Occipital lobe (tissue), 2 donors: Measurements from ENCODE around the gene ADO. TPM values are rescaled to one million over a fixed set of nuclear protein-coding genes. Genes with fewer than 3 reads are reported as not detected.
"Not testable (repeated sequence)": the region's sequence is repeated elsewhere in the genome, so short reads cannot be mapped to it uniquely, and the experiment has no call there.

Source experiments
- DNase-seq: peaks from one replicate; lab custom pipeline; 2025; lab: John Stamatoyannopoulos, UW
- total RNA-seq: library from RNA; depleted of rRNA; stranded (reverse); fragments of >200 nt; gene quantifications from one replicate; pipeline ENCODE4 v1.2.3, GENCODE V29; 2014

The ADO gene
- 38.7 TPM for total RNA-seq

GRCh38 chr10:62804356-62805230 is at the start of gene ADO:
TSS of gene ADO (plus strand) at chr10:62804720. CDS start at chr10:62805060, 340 bp downstream.
- DNase-seq: peak; percentile 87

GRCh38 chr10:62754963-62755362 is 49.6 kb upstream of the ADO start:
- DNase-seq: no peak

GRCh38 chr10:62755662-62756653 is 48.6 kb upstream of the ADO start:
- DNase-seq: no peak

- no peak for DNase-seq
These were observed 44.8 kb upstream of the ADO start for GRCh38 chr10:62759599-62760175.

- DNase-seq: no peak
These were observed 44.1 kb upstream of the ADO start for GRCh38 chr10:62760401-62760800.

- no peak for DNase-seq
These were observed 43.4 kb upstream of the ADO start for GRCh38 chr10:62761115-62761514.

- no peak for DNase-seq
These were observed 41.4 kb upstream of the ADO start for GRCh38 chr10:62763155-62763554.

GRCh38 chr10:62764011-62764410 is 40.5 kb upstream of the ADO start:
- no peak for DNase-seq

- DNase-seq: no peak
These were observed 38.8 kb upstream of the ADO start for GRCh38 chr10:62765726-62766125.

GRCh38 chr10:62766386-62766785 is 38.1 kb upstream of the ADO start:
- DNase-seq: no peak

GRCh38 chr10:62769574-62770242 is 34.8 kb upstream of the ADO start:
- DNase-seq: no peak

GRCh38 chr10:62772186-62772974 is 32.1 kb upstream of the ADO start:
- no peak for DNase-seq

- no peak for DNase-seq
These were observed 26.4 kb upstream of the ADO start for GRCh38 chr10:62778125-62778524.

- no peak for DNase-seq
These were observed 24.9 kb upstream of the ADO start for GRCh38 chr10:62779487-62780248.

- DNase-seq: not testable (repeated sequence)
These were observed 20.0 kb upstream of the ADO start for GRCh38 chr10:62784537-62784936.

- not testable (repeated sequence) for DNase-seq
These were observed 16.2 kb upstream of the ADO start for GRCh38 chr10:62788285-62788684.

- DNase-seq: no peak
These were observed 15.6 kb upstream of the ADO start for GRCh38 chr10:62788861-62789467.

GRCh38 chr10:62790019-62790555 is 14.4 kb upstream of the ADO start:
- no peak for DNase-seq

- DNase-seq: no peak
These were observed 13.9 kb upstream of the ADO start for GRCh38 chr10:62790571-62790970.
